Measurements from ENCODE around the gene DDX1. TPM values are rescaled to one million over a fixed set of nuclear protein-coding genes. Genes with fewer than 3 reads are reported as not detected.

The DDX1 gene
- total and polyA plus RNA-seq, 2 experiments from 2014 or later = 99.9 to 102 TPM

GRCh38 chr2:15650616-15651366, 59.1 kb downstream of the DDX1 start:
- no peak overlapping the region for H3K4me2 ChIP-seq
- no peak overlapping the region for H3K27ac Mint-ChIP-seq
- TF ChIP-seq EZH2 (IDR thresholded peaks at IDR 0.05; ENCODE audit: low read depth, unreplicated experiment) (no peak), ETS1 (IDR thresholded peaks at IDR 0.05) (no peak), CREB1 (CRISPR knock-in tag; IDR thresholded peaks at IDR 0.05; ENCODE audit: low read depth) (no peak), CTCF (conservative IDR thresholded peaks at IDR 0.05; ENCODE audit: low read depth in 2 of 2) (no peak), ZNF462 (CRISPR knock-in tag; IDR thresholded peaks at IDR 0.05) (no peak), EZH2phosphoT487 (IDR thresholded peaks at IDR 0.05; ENCODE audit: unreplicated experiment) (no peak), ZNF114 (CRISPR knock-in tag; IDR thresholded peaks at IDR 0.05) (no peak), NANOG (IDR thresholded peaks at IDR 0.05; ENCODE audit: borderline replicate concordance) (no peak), REST (IDR thresholded peaks at IDR 0.05; ENCODE audit: unreplicated experiment) (no peak), JUNB (IDR thresholded peaks at IDR 0.05; ENCODE audit: unreplicated experiment) (no peak), POLR2AphosphoS5 (IDR thresholded peaks at IDR 0.05; ENCODE audit: low read depth) (no peak), STAT1 (IDR thresholded peaks at IDR 0.05; ENCODE audit: unreplicated experiment) (no peak), ZNF331 (CRISPR knock-in tag; IDR thresholded peaks at IDR 0.05; ENCODE audit: low read depth) (no peak)
- ATAC-seq (no peak), DNase-seq (ENCODE audit: low spot score) (no peak)
- no peak overlapping the region for H3K27ac ChIP-seq (ENCODE audit: low read depth)
- no peaks in the 10 kb centered on the region for H3K36me3 Mint-ChIP-seq (ENCODE audit: low read depth)
- H3K79me2 ChIP-seq (replicated peaks; ENCODE audit: insufficient read depth) = no peaks in the 10 kb centered on the region
- H3K36me3 ChIP-seq (ENCODE audit: insufficient read depth) = no peaks in the 10 kb centered on the region
- H2AFZ ChIP-seq = no peak overlapping the region
- no peaks in the 10 kb centered on the region for H3K4me1 ChIP-seq (ENCODE audit: insufficient read depth)
- no peaks in the 10 kb centered on the region for H3K9me2 ChIP-seq (ENCODE audit: insufficient read depth)
- H3K27me3 ChIP-seq (ENCODE audit: insufficient read depth) = no peaks in the 10 kb centered on the region
- peaks cover 7% of the 10 kb centered on the region for H3K4me1 Mint-ChIP-seq
- no peaks in the 10 kb centered on the region for H3F3A ChIP-seq (replicated peaks; ENCODE audit: low read depth)
- H4K20me1 ChIP-seq (replicated peaks; ENCODE audit: insufficient read depth) = no peaks in the 10 kb centered on the region
- H3K4me3 Mint-ChIP-seq = no peak overlapping the region
- no peak overlapping the region for H3K4me3 ChIP-seq
- no peaks in the 10 kb centered on the region for H3K9me3 Mint-ChIP-seq
- H3K27me3 Mint-ChIP-seq (ENCODE audit: insufficient read depth, low read depth, poor library complexity) = peaks cover 9% of the 10 kb centered on the region

Measured in GM23338 (cell line).